Measurements from ENCODE around the gene PRM1.
A peak's percentile ranks its signal among the peaks of the same experiment; 100 is the strongest.

The PRM1 gene

DNA sequence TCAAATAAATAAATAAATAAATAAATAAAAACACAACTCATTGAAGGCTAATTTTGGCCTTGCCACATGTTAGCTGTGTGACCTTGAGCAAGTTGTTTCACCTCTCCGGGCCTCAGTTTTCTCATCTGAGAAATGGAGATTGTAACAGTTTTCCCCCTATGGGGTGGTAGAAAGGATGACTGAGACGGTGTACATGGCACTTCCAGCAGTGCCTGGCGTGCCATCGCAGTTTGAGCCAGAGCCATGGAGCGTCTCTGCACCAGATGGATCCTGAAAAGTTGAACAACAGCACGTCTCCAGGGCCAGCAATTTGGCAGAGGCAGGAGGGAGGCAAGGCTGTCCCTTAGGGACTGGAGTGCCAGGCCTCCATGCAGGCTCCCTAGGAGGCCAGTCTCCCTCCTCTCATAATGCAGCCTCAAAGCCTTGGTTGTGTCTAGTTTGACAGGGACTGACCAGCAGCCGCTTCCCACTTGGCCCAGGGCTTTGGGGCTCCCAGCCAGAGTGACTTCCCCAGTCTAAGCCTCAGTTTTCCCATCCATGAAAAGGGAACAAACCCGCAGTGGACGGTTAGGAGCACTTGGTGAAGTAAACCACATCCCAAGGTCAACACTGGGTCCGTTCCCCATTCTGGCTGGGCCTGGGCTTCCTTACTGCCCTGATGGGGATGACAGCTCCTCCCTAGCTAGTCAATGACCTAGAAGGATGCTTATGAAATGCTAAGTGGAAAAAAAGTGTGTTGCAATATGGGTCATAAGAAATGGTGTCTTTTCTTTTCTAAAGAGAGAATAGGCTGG, 44.5 kb downstream of the PRM1 start:
- DNase-seq (ENCODE audit: low read depth in 3 of 3), result no peak

DNA sequence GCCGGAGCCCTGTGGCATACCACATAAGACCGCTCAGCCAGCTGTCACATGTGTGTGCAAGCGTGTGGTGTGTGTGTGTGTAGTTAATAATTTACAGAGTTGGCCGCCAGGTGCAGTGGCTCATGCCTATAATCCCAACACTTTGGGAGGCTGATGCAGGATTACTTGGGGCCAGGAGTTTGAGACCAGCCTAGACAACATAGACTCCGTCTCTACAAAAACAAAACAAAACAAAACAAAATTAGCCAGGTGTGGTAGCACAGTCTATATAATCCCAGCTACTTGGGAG, 45.5 kb downstream of the PRM1 start:
- DNase-seq (ENCODE audit: low read depth in 3 of 3), result no peak

DNA sequence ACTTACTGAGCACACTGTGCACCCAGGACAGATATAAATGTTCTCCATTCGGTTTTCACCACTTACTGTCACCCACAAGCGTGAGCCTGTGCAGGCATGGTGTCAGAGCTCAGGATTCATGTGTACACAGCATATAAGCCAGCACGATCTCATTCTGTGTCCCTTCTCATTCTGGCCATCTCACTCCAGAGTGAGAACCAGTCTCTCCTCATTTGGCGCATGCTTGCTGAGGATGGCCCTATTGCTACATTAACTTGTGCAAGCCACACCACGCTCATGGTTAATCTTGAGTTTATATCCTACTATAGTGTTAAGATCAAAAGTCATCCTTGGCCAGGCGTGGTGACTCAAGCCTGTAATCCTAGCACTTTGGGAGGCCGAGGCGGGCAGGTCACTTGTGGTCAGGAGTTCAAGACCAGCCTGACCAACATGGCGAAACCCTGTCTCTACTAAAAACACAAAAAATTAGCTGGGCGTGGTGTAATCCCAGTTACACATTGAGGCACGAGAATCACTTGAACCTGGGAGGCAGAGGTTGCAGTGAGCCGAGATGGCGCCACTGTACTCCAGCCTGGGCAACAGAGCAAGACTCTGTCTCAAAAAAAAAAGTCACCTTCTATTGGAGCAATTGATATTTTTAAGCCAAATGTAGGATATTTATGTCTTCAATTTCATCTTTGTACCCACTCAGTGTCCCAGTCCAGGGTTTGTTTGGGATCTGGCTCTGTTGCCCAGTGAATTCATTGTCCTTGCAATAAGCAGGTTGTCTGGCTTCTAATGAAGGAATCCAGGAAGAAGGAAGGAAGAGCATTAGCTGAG, 46.0 kb downstream of the PRM1 start:
- DNase-seq (ENCODE audit: low read depth in 3 of 3), result no peak

DNA sequence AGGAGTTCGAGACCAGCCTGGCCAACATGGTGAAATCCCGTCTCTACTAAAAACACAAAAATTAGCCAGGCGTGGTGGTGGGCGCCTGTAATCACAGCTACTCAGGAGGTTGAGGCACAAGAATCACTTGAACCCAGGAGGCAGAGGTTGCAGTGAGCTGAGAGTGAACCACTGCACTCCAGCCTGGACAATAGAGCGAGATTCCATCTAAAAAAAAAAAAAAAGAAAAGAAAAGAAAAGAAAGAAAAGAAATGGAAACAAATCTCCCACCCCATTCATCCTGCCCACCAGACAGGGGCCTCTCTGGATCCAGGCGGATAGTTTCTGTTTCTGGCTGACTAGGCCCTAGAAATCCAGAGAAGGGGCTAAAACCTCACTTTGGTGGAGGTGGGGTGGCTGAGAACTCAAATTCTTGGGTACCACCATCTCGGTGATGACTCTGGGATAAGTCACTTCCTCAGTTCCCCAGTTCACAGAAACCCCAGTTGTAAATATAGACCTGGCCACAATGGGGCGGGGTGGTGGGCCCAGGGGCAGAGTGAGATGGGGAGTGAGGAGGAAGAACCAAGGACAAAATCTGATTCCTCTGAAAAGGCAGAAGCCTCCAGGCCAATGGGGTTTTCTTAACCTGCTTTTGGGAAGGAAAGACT, 47.3 kb downstream of the PRM1 start:
- DNase-seq (ENCODE audit: low read depth in 3 of 3), result peak in 2 of 3 experiments; percentile 54 to 86

DNA sequence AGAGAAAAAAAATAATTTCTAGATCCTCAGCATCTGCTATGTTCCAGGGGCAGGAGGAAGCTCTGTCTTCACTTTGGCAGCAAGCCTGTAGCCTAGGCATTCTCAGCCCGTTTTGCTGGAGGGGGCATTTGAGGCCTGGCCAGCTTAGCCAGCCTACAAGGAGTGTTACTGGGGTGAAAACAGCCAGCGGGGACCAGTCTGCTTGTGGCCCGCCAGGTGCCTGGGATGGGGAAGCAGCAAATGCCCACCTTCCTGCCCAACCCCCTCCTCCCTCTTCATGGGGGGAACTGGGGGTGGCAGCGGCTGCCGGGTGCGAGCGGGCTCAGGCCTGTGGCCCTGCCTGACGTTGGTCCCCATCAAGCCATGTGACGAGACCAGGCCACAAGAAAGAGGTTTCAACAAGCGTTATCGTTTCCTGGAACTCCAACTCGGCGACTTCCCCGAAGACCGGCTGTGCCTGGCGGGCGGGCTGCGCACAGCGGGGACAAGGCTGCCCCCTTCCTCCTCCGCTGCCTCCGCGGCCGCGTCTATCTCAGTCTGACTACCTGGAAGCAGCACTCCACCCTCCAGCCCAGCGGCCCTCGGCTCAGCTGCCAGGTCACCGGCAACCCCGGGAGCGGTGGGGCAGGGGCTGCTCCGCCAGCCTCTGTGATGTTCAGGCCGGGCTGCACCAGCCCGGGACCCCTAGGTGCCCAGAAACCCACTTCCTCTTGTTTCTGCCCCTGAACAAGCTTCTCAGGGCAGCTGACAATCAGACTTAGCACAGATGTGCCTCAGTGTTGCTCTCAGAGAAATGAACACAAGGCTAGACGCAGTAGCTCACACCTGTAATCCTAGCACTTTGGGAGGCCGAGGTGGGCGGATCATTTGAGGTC, 48.0 kb downstream of the PRM1 start:
- DNase-seq (ENCODE audit: low read depth in 3 of 3), result peak; percentile 70 to 91 (median 77)

DNA sequence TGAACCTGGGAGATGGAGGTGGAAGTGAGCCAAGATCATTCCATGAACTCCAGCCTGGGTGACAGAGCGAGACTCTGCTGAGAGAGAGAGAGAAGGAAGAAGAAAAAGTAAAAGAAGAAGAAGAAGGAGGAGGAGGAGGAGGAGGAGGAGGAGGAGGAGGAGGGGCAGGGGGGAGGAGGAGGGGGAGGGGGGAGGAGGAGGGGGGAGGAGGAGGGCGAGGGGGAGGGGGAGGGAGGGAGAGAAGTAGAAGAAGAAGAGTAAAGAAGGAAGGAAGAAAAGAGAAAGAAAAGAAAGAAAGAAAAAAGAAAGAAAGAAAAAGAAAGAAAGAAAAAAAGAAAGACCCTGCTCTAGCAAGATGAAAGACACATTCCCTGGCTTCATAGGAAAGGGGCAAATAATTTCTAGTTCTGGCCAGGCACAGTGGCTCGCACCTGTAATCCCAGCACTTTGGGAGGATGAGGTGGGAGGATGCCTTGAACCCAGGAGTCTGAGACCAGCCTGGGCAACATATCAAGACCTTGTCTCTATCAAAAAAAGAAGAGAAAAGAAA, 48.8 kb downstream of the PRM1 start:
- DNase-seq (ENCODE audit: low read depth in 3 of 3), result no peak

DNA sequence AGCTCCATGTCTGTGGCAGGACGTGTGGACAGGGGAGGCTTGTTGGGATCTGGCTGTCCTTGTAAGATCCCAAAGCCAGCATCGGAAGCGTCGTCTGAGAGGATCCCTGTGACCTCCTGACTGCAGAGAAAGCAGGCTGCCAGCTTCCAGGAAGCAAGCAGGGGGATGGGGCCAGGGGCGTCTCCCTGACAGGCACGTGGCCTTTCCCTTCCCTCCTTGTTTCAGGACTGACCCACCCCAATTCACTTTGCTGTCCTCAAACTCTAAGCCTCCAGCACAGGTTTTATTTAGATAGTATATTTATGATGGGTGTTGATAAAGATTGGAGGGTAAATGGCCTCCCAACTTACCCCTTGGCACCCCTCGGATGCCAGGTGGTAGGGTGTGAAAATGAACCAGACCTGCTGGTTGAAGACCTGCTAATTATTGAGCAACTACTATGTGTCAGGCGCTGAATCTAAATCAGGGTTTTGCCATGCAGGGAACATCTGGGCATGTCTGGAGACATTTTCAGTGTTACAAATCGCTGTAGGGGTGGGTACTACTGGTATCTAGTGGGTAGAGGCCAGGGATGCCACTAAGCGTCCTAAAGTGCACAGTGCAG, 49.7 kb downstream of the PRM1 start:
- DNase-seq (ENCODE audit: low read depth in 3 of 3), result no peak
